ENCODE results near the gene AMZ2.
A peak's percentile ranks its signal among the peaks of the same experiment; 100 is the strongest.
"Not testable (repeated sequence)": the region's sequence is repeated elsewhere in the genome, so short reads cannot be mapped to it uniquely, and the experiment has no call there.

The AMZ2 gene

DNA sequence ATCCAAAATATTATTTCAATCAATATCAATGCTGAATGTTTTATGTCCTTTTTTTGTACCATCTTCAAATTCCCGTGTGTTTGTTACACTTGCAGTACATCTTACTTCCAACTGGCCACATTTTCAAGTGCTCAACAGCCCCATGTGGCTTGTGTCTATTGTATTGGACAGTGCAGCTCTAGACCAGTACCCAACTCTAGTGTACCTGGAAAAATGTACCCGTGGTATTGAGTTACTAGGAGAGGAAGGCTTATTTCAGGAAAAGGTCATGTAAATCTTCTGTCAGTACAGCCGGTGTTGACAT is 11.8 kb downstream of the AMZ2 start:
- peak overlapping the region; percentile 65 for H3K9ac ChIP-seq (ENCODE audit: low read length)
- H3K4me1 ChIP-seq (ENCODE audit: insufficient read depth, low read length, severe bottlenecking) = peaks cover 62% of the 10 kb centered on the region

DNA sequence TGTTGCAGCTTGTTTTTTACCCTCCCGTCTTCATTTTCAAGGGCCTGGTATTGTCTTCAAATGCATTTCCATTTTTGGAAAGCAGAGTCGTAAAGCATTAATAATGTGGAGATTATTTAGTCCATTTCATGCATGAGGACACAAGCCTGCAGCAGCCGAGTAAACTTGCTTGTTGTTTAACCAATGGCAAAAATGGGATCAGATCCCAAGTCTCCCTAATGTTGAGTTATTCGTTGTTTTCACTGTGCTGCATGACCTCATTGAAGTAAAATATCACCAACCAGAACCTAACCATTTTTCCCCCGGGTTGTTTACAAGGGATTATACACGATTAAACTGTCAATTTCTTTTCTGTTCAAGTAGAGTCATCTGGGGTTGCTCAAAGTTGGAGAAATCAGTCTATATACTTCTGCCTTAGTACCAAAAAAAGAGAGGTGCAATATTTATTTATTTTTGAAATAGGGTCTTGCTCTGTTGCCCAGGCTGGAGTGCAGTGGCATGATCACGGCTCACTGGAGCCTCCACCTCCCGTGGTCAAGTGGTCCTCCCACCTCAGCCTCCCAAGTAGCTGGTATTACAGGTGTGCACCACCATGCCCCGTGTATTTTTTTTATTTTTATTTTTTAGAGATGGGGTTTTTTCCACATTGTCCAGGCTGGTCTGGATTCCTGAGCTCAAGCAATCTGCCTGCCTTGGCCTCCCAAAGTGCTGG is 12.4 kb downstream of the AMZ2 start:
- Histone ChIP-seq H3F3A (ENCODE audit: insufficient read depth, low read length) (peaks cover 12% of the 10 kb centered on the region; the same call in 1 of the 2 replicates), H3K79me2 (ENCODE audit: insufficient read depth, low read length) (no peaks in the 10 kb centered on the region), H3K4me3 (ENCODE audit: low read depth, low read length, poor library complexity, severe bottlenecking) (peak overlapping the region; percentile 39), H3K9me3 (ENCODE audit: low read length) (no peaks in the 10 kb centered on the region), H4K20me1 (ENCODE audit: insufficient read depth, low read length) (no peaks in the 10 kb centered on the region), H3K27ac (ENCODE audit: low read depth, low read length, poor library complexity, severe bottlenecking) (peak overlapping the region; percentile 92), H3K9me2 (ENCODE audit: low read depth, low read length) (no peaks in the 10 kb centered on the region), H3K36me3 (ENCODE audit: insufficient read depth, low read length) (peaks cover 34% of the 10 kb centered on the region; the same call in 1 of the 2 replicates), H3K9ac (ENCODE audit: low read length) (peak overlapping the region; percentile 65), H3K27me3 (ENCODE audit: insufficient read depth, low read length) (no peaks in the 10 kb centered on the region), H3K4me2 (ENCODE audit: low read length) (peak overlapping the region; percentile 66), H2AFZ (ENCODE audit: low read length) (no peak overlapping the region), H3K4me1 (ENCODE audit: insufficient read depth, low read length, severe bottlenecking) (peaks cover 56% of the 10 kb centered on the region)
- no peak for TF ChIP-seq EZH2 (IDR thresholded peaks at IDR 0.05; ENCODE audit: borderline replicate concordance, low read length)
- TF ChIP-seq, protein P1, sequence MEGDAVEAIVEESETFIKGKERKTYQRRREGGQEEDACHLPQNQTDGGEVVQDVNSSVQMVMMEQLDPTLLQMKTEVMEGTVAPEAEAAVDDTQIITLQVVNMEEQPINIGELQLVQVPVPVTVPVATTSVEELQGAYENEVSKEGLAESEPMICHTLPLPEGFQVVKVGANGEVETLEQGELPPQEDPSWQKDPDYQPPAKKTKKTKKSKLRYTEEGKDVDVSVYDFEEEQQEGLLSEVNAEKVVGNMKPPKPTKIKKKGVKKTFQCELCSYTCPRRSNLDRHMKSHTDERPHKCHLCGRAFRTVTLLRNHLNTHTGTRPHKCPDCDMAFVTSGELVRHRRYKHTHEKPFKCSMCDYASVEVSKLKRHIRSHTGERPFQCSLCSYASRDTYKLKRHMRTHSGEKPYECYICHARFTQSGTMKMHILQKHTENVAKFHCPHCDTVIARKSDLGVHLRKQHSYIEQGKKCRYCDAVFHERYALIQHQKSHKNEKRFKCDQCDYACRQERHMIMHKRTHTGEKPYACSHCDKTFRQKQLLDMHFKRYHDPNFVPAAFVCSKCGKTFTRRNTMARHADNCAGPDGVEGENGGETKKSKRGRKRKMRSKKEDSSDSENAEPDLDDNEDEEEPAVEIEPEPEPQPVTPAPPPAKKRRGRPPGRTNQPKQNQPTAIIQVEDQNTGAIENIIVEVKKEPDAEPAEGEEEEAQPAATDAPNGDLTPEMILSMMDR (IDR thresholded peaks at IDR 0.05; ENCODE audit: low read length) = no peak

More for the DNA sequence above, 11.8 kb downstream of the AMZ2 start:
- H3K9me2 ChIP-seq (ENCODE audit: low read depth, low read length); H3K27me3 ChIP-seq (ENCODE audit: insufficient read depth, low read length); H2AFZ ChIP-seq (ENCODE audit: low read length); H4K20me1 ChIP-seq (ENCODE audit: insufficient read depth, low read length); H3K79me2 ChIP-seq (ENCODE audit: insufficient read depth, low read length); H3K9me3 ChIP-seq (ENCODE audit: low read length): not testable (repeated sequence)
- Histone ChIP-seq H3K4me3 (ENCODE audit: low read depth, low read length, poor library complexity, severe bottlenecking) (peak overlapping the region; percentile 39), H3F3A (ENCODE audit: insufficient read depth, low read length) (peaks cover 12% of the 10 kb centered on the region; the same call in 1 of the 2 replicates), H3K36me3 (ENCODE audit: insufficient read depth, low read length) (peaks cover 39% of the 10 kb centered on the region; the same call in 1 of the 2 replicates), H3K4me2 (ENCODE audit: low read length) (peak overlapping the region; percentile 66), H3K27ac (ENCODE audit: low read depth, low read length, poor library complexity, severe bottlenecking) (peak overlapping the region; percentile 92)

DNA sequence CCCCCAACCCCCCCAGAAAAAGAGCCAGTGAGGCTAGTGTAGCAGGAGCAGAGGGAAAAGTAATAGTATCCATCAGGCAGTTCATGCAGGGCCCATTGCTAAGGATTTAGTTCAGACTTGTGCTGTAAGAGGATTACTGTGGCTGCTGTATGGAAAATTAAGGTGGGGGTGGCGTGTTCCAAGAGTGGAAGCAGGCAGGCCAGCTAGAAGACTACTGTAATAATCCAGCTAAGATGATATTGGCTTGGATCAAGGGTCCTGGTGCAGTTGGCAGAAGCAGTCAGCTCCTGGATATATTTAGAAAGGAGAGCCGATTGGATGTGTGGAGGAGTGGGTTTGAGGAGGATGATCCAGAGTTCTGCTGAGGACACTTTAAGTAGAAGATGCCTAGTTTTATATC is 14.6 kb downstream of the AMZ2 start:
- not testable (repeated sequence) for H3K4me3 ChIP-seq (ENCODE audit: low read depth, low read length, poor library complexity, severe bottlenecking); H3K9me3 ChIP-seq (ENCODE audit: low read length); H3K79me2 ChIP-seq (ENCODE audit: insufficient read depth, low read length); H4K20me1 ChIP-seq (ENCODE audit: insufficient read depth, low read length); H3K27me3 ChIP-seq (ENCODE audit: insufficient read depth, low read length); H3K9me2 ChIP-seq (ENCODE audit: low read depth, low read length); H3K9ac ChIP-seq (ENCODE audit: low read length); H2AFZ ChIP-seq (ENCODE audit: low read length); H3K4me2 ChIP-seq (ENCODE audit: low read length)
- peaks cover 12% of the 10 kb centered on the region; the same call in 1 of the 2 replicates for H3F3A ChIP-seq (ENCODE audit: insufficient read depth, low read length)
- H3K27ac ChIP-seq (ENCODE audit: low read depth, low read length, poor library complexity, severe bottlenecking) = peak overlapping the region; percentile 65
- peaks cover 44% of the 10 kb centered on the region for H3K4me1 ChIP-seq (ENCODE audit: insufficient read depth, low read length, severe bottlenecking)
- H3K36me3 ChIP-seq (ENCODE audit: insufficient read depth, low read length) = peaks cover 28% of the 10 kb centered on the region

DNA sequence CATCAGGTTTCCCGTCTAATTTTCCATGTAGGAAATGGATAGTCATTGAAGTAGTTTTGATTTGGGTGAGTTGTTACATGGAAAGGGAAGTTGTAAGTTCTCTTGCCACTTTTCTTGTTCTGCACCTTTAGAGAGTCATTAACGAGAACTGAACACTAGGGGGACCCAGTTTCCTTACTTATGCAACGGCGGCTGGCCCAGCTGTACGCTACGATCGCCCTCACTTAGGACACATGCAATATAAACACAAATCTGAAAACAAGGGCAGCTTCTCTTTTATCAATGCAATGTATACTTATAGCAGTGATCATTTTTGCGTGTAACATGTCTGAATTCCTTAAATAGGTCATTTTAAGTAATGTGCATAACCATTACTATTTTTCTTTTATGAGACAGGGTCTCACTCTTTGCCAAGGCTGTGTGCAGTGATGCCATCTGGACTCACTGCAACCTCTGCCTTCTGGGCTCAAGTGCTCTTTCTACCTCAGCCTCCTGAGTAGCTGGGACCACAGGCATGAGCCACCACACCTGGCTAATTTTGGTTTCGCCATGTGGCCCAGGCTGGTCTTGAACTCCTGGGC is 15.3 kb downstream of the AMZ2 start:
- TF ChIP-seq, protein P1 (IDR thresholded peaks at IDR 0.05; ENCODE audit: low read length) = peak; percentile 70
- H3K4me2 ChIP-seq (ENCODE audit: low read length) = peak overlapping the region; percentile 53; the same call in 1 of the 2 replicates
- H3K36me3 ChIP-seq (ENCODE audit: insufficient read depth, low read length) = peaks cover 30% of the 10 kb centered on the region
- not testable (repeated sequence) for H2AFZ ChIP-seq (ENCODE audit: low read length); H3F3A ChIP-seq (ENCODE audit: insufficient read depth, low read length); H3K79me2 ChIP-seq (ENCODE audit: insufficient read depth, low read length); H3K4me3 ChIP-seq (ENCODE audit: low read depth, low read length, poor library complexity, severe bottlenecking); H3K9me2 ChIP-seq (ENCODE audit: low read depth, low read length); H4K20me1 ChIP-seq (ENCODE audit: insufficient read depth, low read length); H3K9me3 ChIP-seq (ENCODE audit: low read length); H3K27me3 ChIP-seq (ENCODE audit: insufficient read depth, low read length)
- peak overlapping the region; percentile 9; the same call in 1 of the 2 replicates for H3K9ac ChIP-seq (ENCODE audit: low read length)
- H3K27ac ChIP-seq (ENCODE audit: low read depth, low read length, poor library complexity, severe bottlenecking) = peak overlapping the region; percentile 77
- H3K4me1 ChIP-seq (ENCODE audit: insufficient read depth, low read length, severe bottlenecking) = peaks cover 41% of the 10 kb centered on the region

DNA sequence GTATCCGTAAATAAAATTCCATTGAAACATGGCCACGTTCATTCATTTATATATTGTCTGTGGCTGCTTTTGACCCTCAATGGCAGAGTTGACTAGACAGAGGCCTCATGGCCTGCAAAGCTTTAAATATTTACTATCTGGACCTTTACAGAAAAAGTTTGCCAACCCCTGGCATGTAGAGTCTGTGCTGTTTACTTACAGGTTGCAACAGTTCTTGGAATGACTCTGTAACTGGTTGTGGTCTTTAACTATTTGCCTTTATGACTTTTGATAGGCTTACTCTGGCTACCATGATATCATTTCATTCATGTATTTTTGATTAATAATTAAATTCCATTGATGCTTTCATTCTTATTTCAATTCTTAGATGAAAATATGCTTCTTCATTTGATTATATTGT is 18.0 kb downstream of the AMZ2 start:
- peaks cover 49% of the 10 kb centered on the region for H3K36me3 ChIP-seq (ENCODE audit: insufficient read depth, low read length)
- not testable (repeated sequence) for H2AFZ ChIP-seq (ENCODE audit: low read length); H3K79me2 ChIP-seq (ENCODE audit: insufficient read depth, low read length); H3K9me3 ChIP-seq (ENCODE audit: low read length); H3K27ac ChIP-seq (ENCODE audit: low read depth, low read length, poor library complexity, severe bottlenecking); H3F3A ChIP-seq (ENCODE audit: insufficient read depth, low read length); H4K20me1 ChIP-seq (ENCODE audit: insufficient read depth, low read length); H3K4me2 ChIP-seq (ENCODE audit: low read length); H3K4me3 ChIP-seq (ENCODE audit: low read depth, low read length, poor library complexity, severe bottlenecking); H3K27me3 ChIP-seq (ENCODE audit: insufficient read depth, low read length); H3K9ac ChIP-seq (ENCODE audit: low read length); H3K9me2 ChIP-seq (ENCODE audit: low read depth, low read length)
- H3K4me1 ChIP-seq (ENCODE audit: insufficient read depth, low read length, severe bottlenecking) = peaks cover 15% of the 10 kb centered on the region

All from OCI-LY1 (cell line).